HepG2 (cell line): Measurements from ENCODE around the gene RAB3B. TPM values are rescaled to one million over a fixed set of nuclear protein-coding genes. Genes with fewer than 3 reads are reported as not detected.
A peak's percentile ranks its signal among the peaks of the same experiment; 100 is the strongest.

Experiments used
- CBFB ChIP-seq: sonication (generic); formaldehyde crosslinking; IDR thresholded peaks from 2 replicates; pipeline ENCODE4 v1.4.0; 2020; ENCODE audit warnings: missing genetic modification reagents
- CENPT ChIP-seq: sonication (generic); formaldehyde crosslinking; IDR thresholded peaks from 2 replicates; pipeline ENCODE4 v1.8.0; 2022; ENCODE audit warnings: low read depth, mild to moderate bottlenecking, moderate library complexity, missing genetic modification reagents
- EEA1 ChIP-seq: sonication (generic); formaldehyde crosslinking; IDR thresholded peaks from 2 replicates; pipeline ENCODE4 v1.5.1; 2020; ENCODE audit warnings: mild to moderate bottlenecking, missing genetic modification reagents, borderline replicate concordance
- ELF3 ChIP-seq: IDR thresholded peaks from 2 replicates; pipeline ENCODE4 v1.6.1; 2016; ENCODE audit warnings: missing genetic modification reagents, missing compliant biosample characterization
- NCOA1 ChIP-seq: sonication (generic); formaldehyde crosslinking; IDR thresholded peaks from 2 replicates; pipeline ENCODE4 v1.9.0; 2021; ENCODE audit warnings: missing genetic modification reagents
- PHF21A ChIP-seq: sonication (generic); formaldehyde crosslinking; IDR thresholded peaks from 2 replicates; pipeline ENCODE4 v1.5.0; 2020; ENCODE audit warnings: mild to moderate bottlenecking, missing genetic modification reagents
- POLR2A ChIP-seq, 2 experiments: IDR thresholded peaks; 2 replicates each; pipeline ENCODE4 v1.6.1; 2011; ENCODE audit warnings: low read depth in 2 of 2, low read length in 2 of 2, mild to moderate bottlenecking in 1 of 2, moderate library complexity in 1 of 2; ENCODE audit not compliant: insufficient read depth in 1 of 2
- SP2 ChIP-seq: sonication (generic); formaldehyde crosslinking; IDR thresholded peaks from 2 replicates; pipeline ENCODE4 v1.5.1; 2020; ENCODE audit warnings: mild to moderate bottlenecking, missing genetic modification reagents
- STAG1 ChIP-seq: sonication (generic); formaldehyde crosslinking; IDR thresholded peaks from 2 replicates; pipeline ENCODE4 v1.4.0; 2020; ENCODE audit warnings: missing genetic modification reagents
- TEAD2 ChIP-seq: sonication (generic); formaldehyde crosslinking; IDR thresholded peaks from 2 replicates; pipeline ENCODE4 v1.9.0; 2021; ENCODE audit warnings: missing genetic modification reagents
- U2AF1 ChIP-seq: fragments of 200-400 bp; formaldehyde crosslinking; optimal IDR thresholded peaks from 2 replicates; pipeline ENCODE3; 2017; ENCODE audit warnings: mild to moderate bottlenecking, low read depth, low read length
- ZBTB38 ChIP-seq: sonication (generic); formaldehyde crosslinking; IDR thresholded peaks from 2 replicates; pipeline ENCODE4 v1.5.1; 2020; ENCODE audit warnings: mild to moderate bottlenecking, missing genetic modification reagents
- ZNF616 ChIP-seq: sonication (generic); formaldehyde crosslinking; IDR thresholded peaks from 2 replicates; pipeline ENCODE4 v1.5.0; 2020; ENCODE audit warnings: low read depth, mild to moderate bottlenecking, missing genetic modification reagents
- ZNF7 ChIP-seq: IDR thresholded peaks from 2 replicates; pipeline ENCODE4 v1.6.1; 2016; ENCODE audit warnings: missing biosample characterization, missing genetic modification reagents
- ZNF891 ChIP-seq: sonication (generic); formaldehyde crosslinking; IDR thresholded peaks from 2 replicates; pipeline ENCODE4 v1.5.0; 2020; ENCODE audit warnings: mild to moderate bottlenecking, missing genetic modification reagents
- polyA plus RNA-seq, 8 experiments: library from polyadenylated mRNA; depleted of rRNA in 3 of 8; stranded (reverse) in 7 of 8; unstranded in 1 of 8; fragments of >200 nt; fragmentation: Illumina TruSeq in 4 of 8; extraction: Trizol in 4 of 8; gene quantifications; 2 replicates each; pipeline versions ENCODE4 v1.2.1 to v1.2.3, GENCODE V29; 2011 to 2016; ENCODE audit warnings: low read depth in 4 of 8, missing spikeins in 1 of 8, mixed read lengths in 1 of 8; ENCODE audit not compliant: insufficient read depth in 1 of 8
- total RNA-seq, 5 experiments: library from RNA; depleted of rRNA; stranded (reverse); fragments of >200 nt; fragmentation: Illumina TruSeq; extraction: Trizol; gene quantifications; 2 replicates each; pipeline ENCODE4 v1.2.3, GENCODE V29; 2016; ENCODE audit warnings: low read depth in 1 of 5
- TF ChIP-seq, protein P1 (sequence below): sonication (generic); formaldehyde crosslinking; IDR thresholded peaks from 2 replicates; pipeline ENCODE4 v1.4.0; 2020; ENCODE audit warnings: mild to moderate bottlenecking, missing genetic modification reagents
- TF ChIP-seq, protein P2 (sequence below): sonication (generic); formaldehyde crosslinking; IDR thresholded peaks from 2 replicates; pipeline ENCODE4 v1.5.0; 2020; ENCODE audit warnings: missing genetic modification reagents
- TF ChIP-seq, protein P3 (sequence below): sonication (generic); formaldehyde crosslinking; IDR thresholded peaks from 2 replicates; pipeline ENCODE4 v1.4.0; 2020; ENCODE audit warnings: missing genetic modification reagents

Gene RAB3B
- total and polyA plus RNA-seq, 2 of the 13 experiments (the other 11 are each of a cell fraction or from before 2014, with no cell fraction given), result 1.0 to 1.2 TPM

DNA sequence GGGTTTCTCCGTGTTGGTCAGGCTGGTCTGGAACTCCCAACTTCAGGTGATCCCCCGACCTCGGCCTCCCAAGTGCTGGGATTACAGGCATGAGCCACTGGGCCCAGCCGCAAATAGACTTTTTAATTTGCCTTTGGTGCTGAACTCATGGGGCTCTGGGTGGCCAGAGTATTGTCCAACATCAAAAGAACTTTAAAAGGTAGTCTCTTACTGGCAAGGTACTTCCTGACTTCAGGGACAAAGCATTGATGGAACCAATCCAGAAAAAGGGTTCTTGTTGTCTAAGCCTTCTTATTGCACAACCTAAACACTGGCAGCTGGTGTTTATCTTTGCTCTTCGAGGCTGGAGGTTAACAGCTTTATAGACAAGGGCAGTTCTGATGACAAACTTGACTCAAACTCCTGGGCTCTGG lies 46.9 kb upstream of the RAB3B start (continued):
- TF ChIP-seq, protein P1, sequence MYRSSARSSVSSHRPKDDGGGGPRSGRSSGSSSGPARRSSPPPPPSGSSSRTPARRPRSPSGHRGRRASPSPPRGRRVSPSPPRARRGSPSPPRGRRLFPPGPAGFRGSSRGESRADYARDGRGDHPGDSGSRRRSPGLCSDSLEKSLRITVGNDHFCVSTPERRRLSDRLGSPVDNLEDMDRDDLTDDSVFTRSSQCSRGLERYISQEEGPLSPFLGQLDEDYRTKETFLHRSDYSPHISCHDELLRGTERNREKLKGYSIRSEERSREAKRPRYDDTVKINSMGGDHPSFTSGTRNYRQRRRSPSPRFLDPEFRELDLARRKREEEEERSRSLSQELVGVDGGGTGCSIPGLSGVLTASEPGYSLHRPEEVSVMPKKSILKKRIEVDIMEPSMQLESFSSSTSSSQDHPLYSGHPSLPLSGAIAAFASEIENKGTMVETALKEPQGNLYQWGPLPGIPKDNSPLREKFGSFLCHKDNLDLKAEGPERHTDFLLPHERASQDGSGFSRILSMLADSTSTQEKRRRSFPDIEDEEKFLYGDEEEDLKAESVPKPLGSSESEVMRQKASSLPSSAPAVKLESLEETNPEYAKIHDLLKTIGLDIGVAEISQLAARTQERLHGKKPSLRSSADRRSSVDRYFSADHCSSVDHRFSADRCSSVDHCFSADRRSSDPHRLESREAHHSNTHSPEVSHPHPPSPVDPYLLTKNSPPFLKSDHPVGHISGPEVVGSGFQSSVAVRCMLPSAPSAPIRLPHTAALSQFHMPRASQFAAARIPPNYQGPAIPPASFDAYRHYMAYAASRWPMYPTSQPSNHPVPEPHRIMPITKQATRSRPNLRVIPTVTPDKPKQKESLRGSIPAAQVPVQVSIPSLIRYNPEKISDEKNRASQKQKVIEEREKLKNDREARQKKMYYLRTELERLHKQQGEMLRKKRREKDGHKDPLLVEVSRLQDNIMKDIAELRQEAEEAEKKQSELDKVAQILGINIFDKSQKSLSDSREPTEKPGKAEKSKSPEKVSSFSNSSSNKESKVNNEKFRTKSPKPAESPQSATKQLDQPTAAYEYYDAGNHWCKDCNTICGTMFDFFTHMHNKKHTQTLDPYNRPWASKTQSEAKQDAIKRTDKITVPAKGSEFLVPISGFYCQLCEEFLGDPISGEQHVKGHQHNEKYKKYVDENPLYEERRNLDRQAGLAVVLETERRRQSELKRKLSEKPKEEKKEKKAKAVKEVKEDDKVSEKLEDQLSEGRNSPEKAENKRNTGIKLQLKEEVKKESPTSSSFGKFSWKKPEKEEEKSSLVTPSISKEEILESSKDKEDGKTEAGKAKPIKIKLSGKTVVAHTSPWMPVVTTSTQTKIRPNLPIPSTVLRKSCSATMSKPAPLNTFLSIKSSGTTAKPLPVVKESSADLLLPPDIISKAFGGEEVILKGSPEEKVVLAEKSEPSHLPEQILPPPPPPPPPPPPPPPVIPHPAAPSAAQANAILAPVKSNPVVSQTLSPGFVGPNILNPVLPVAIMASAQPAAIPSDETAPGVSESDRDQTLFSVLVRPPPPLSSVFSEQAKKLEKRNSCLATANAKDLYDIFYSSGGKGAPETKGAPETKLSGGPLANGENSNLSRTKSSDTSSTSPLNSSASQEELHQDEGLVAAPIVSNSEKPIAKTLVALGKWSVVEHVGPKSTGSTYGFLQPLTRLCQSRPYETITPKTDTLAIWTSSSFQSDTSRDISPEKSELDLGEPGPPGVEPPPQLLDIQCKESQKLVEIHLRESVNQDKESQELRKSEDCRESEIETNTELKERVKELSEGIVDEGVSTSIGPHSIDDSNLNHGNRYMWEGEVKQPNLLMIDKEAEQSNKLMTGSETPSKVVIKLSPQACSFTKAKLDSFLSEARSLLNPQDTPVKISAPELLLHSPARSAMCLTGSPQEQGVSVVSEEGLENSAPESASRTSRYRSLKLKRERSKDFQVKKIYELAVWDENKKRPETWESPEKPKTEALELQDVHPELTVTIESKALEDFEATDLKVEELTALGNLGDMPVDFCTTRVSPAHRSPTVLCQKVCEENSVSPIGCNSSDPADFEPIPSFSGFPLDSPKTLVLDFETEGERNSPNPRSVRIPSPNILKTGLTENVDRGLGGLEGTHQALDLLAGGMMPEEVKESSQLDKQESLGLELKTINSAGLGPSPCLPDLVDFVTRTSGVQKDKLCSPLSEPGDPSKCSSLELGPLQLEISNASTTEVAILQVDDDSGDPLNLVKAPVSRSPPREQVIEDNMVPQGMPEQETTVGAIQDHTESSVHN (CRISPR knock-in tag), result no peak
- TF ChIP-seq, protein P2, sequence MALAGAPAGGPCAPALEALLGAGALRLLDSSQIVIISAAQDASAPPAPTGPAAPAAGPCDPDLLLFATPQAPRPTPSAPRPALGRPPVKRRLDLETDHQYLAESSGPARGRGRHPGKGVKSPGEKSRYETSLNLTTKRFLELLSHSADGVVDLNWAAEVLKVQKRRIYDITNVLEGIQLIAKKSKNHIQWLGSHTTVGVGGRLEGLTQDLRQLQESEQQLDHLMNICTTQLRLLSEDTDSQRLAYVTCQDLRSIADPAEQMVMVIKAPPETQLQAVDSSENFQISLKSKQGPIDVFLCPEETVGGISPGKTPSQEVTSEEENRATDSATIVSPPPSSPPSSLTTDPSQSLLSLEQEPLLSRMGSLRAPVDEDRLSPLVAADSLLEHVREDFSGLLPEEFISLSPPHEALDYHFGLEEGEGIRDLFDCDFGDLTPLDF (CRISPR knock-in tag), result no peak
- TF ChIP-seq ZBTB38 (CRISPR knock-in tag), result no peak
- peak; percentile 99 for TF ChIP-seq PHF21A
- TF ChIP-seq NCOA1 (CRISPR knock-in tag), result no peak
- no peak for TF ChIP-seq POLR2A (IDR thresholded peaks at IDR 0.05; ENCODE audit: insufficient read depth in 1 of 2, low read depth in 2 of 2, low read length in 2 of 2)
- no peak for TF ChIP-seq SP2 (CRISPR knock-in tag)
- TF ChIP-seq ZNF7 (CRISPR knock-in tag), result 0 out of 2 replicates have a peak, but pooled peaks have one; percentile 10
- TF ChIP-seq U2AF1, result no peak
- peak; percentile 92 for TF ChIP-seq ELF3 (CRISPR knock-in tag)
- no peak for TF ChIP-seq TEAD2 (CRISPR knock-in tag)
- no peak for TF ChIP-seq CBFB (CRISPR knock-in tag)
- peak; percentile 30; the same call in 1 of the 2 replicates for TF ChIP-seq STAG1 (CRISPR knock-in tag)
- no peak for TF ChIP-seq CENPT
- no peak for TF ChIP-seq ZNF616 (CRISPR knock-in tag)
- TF ChIP-seq, protein P3, sequence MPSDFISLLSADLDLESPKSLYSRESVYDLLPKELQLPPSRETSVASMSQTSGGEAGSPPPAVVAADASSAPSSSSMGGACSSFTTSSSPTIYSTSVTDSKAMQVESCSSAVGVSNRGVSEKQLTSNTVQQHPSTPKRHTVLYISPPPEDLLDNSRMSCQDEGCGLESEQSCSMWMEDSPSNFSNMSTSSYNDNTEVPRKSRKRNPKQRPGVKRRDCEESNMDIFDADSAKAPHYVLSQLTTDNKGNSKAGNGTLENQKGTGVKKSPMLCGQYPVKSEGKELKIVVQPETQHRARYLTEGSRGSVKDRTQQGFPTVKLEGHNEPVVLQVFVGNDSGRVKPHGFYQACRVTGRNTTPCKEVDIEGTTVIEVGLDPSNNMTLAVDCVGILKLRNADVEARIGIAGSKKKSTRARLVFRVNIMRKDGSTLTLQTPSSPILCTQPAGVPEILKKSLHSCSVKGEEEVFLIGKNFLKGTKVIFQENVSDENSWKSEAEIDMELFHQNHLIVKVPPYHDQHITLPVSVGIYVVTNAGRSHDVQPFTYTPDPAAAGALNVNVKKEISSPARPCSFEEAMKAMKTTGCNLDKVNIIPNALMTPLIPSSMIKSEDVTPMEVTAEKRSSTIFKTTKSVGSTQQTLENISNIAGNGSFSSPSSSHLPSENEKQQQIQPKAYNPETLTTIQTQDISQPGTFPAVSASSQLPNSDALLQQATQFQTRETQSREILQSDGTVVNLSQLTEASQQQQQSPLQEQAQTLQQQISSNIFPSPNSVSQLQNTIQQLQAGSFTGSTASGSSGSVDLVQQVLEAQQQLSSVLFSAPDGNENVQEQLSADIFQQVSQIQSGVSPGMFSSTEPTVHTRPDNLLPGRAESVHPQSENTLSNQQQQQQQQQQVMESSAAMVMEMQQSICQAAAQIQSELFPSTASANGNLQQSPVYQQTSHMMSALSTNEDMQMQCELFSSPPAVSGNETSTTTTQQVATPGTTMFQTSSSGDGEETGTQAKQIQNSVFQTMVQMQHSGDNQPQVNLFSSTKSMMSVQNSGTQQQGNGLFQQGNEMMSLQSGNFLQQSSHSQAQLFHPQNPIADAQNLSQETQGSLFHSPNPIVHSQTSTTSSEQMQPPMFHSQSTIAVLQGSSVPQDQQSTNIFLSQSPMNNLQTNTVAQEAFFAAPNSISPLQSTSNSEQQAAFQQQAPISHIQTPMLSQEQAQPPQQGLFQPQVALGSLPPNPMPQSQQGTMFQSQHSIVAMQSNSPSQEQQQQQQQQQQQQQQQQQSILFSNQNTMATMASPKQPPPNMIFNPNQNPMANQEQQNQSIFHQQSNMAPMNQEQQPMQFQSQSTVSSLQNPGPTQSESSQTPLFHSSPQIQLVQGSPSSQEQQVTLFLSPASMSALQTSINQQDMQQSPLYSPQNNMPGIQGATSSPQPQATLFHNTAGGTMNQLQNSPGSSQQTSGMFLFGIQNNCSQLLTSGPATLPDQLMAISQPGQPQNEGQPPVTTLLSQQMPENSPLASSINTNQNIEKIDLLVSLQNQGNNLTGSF, result no peak
- TF ChIP-seq EEA1 (CRISPR knock-in tag), result no peak
- no peak for TF ChIP-seq ZNF891 (CRISPR knock-in tag)
